Measurements from ENCODE around the gene WDR35. TPM values are rescaled to one million over a fixed set of nuclear protein-coding genes. Genes with fewer than 3 reads are reported as not detected.

Gene WDR35
- total RNA-seq, result 32.8 TPM

DNA sequence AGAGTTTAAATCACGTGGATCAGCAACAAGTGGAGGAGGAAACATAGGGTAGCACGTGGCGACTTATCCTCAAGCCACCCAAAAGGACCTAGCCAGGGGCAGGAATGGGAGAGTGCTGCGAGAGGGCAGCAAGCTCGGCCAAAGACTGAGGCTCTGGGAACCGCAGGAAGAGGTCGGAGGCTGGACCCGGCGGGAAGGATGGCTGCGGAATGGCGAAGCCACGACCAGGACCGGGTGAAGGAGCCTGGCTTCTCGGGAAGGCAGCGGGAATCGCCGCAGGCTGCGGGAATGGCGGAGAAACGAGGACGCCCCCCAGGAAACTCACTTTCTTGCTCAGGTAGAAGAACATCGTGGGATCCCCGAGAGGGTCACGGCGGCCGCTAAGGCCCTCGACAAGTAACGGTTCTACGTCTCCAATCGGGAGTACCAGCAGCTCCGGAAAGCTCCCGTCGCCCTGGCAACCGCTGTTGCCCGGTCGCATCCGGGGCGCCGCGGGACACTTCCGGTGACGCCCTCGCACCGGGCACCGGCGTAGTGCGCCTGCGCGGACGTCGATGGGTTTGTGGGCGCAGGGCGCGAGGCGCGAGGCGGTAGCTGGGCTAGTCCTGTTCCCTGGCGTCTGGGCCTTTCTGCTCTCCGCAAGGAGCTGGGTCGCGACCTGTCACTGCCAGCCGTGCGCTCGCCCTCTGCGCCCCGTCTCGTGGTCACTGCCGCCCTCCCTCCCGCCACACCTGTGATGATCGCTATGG, at the start of gene WDR35:
WDR35 (minus strand) TSS at position 439 of the 749 bp plus-strand sequence; CDS start at position 349, 90 bp downstream.

DNA sequence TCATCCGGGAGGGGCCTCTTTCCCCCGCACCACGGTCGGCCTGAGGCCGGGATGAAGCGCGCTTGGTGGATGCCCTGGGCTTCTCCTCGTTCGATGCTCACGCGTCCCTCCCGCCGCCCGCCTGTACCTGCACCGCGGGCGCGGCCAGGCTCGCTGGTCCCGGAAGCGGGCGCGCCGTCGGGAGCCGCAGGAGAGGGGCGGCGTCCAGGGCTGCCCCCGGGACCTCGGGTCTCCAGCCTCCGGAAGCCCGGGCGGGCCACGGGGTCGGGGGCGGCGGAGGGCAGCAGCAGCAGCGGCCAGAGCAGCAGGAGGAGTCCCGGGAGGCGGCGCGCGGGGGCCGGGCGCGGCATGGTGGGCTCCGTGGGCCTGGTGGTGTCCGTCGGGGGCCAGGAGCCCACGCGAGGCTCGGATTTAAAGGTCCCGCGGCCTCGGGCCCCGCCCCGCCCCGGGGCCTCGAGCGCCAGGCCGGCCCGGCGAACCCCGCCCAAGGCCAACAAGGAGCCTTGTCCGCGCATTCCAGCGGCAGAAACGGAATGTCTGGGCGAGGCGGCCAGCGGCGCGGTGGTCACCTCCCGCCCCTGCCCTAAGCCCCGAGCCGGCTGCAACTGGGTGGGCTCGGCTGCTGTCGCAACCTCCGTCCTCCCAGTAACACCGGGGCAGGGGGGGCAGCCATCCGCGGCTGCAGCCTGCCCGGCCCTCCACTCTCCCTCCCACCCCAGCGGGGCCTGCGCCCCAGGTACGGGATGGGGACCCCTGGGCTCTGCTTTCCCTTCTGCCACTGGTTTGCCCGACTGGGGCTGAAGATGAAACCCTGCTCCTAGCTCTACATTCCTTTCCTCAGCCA, 22.6 kb upstream of the WDR35 start, which contains the start of gene MATN3:
MATN3 (minus strand) TSS at position 387 of the 844 bp plus-strand sequence; CDS start at position 350, 37 bp downstream.

DNA sequence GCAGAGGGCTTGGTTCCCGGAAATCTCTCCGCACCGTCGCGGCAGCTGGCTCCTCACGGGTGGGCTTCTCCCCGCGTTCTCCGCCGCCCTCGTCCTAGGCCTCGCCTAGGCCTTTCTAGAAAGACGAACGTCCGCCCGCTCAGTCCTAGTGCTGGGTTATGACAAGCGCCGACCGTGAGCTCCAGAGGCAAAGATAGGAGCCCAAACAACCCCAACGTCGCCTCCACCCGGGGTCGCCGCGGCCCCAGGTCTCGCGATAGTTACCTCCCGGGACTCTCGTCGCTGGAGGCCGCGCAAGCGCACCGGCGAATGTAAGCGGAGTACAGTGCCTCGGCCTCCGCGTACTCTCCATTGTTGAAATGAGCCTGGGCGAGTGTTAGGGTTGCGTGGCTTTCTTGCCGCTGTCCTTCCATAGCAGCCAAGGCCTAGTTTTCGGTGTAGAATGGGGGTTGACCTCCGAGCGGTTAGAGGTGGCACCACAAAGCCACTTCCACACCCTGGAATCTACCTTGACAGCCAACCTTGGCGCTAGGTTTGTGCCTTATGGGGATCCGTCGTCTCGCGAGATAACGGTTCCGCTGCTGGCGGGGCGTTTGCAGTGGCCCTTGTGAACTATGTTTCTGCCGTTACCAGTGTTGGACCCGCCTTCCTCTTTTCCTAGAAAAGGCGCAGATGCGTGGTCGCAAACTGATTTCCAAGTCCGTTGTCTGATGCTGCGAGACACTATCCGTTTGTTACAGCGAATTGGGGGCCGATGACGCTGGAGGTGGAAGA, 88.3 kb downstream of the WDR35 start, which contains the start of gene TTC32:
TTC32 (minus strand) TSS at position 542 of the 774 bp plus-strand sequence; CDS start at position 413, 129 bp downstream.

Other genes with a start within 250 kb of the WDR35 start
- 17.3 TPM for gene TTC32, start 88.1 kb downstream of the WDR35 start, total RNA-seq
- gene MATN3, start 22.6 kb upstream of the WDR35 start, total RNA-seq, result 5.1 TPM
- 75.9 TPM for gene LAPTM4A, start 61.5 kb upstream of the WDR35 start, total RNA-seq
- 17.1 TPM for gene SDC1, start 235.0 kb upstream of the WDR35 start, total RNA-seq